IMR-90 (cell line): ENCODE data around the gene LRRK2. TPM values are rescaled to one million over a fixed set of nuclear protein-coding genes. Genes with fewer than 3 reads are reported as not detected.

Experiments used
- ATAC-seq: fragments of 200-7000 bp; cut with Tn5 transposase; 2 replicates; pipeline ENCODE4 v1.9.1; 2020; ENCODE audit warnings: low read depth, mild to moderate bottlenecking, moderate library complexity
- BruUV-seq: library from RNA; stranded (reverse); fragments of 400-500 nt; replicated peaks from 2 replicates; lab custom pipeline; 2021; lab: Mats Ljungman, UMichigan
- CTCF ChIA-PET: fragments of 300-600 bp; formaldehyde crosslinking; extraction: SDS; loops from one replicate; lab custom pipeline; 2021; ENCODE audit warnings: antibody characterized with exemption; lab: Yijun Ruan, JAX
- POLR2A ChIA-PET: fragments of 300-600 bp; sonication (Branson Sonifier 250); formaldehyde crosslinking; loops from one replicate; lab custom pipeline; 2022; ENCODE audit warnings: antibody characterized with exemption; ENCODE audit not compliant: unreplicated experiment; lab: Charles Lee
- DNase-seq: peaks from one replicate; pipeline ENCODE4 v3.0.0; 2013
- H2AFZ ChIP-seq: replicated peaks from 2 replicates; pipeline ENCODE3; 2013; ENCODE audit warnings: low read length, mild to moderate bottlenecking; ENCODE audit not compliant: poor library complexity
- H2AK5ac ChIP-seq: 2 replicates; pipeline ENCODE4 v1.6.1; 2013; ENCODE audit warnings: low read depth, low read length, inconsistent platforms
- H2AK9ac ChIP-seq: replicated peaks from 2 replicates; pipeline ENCODE3; 2013; ENCODE audit warnings: mild to moderate bottlenecking, low read depth, low read length, moderate library complexity; ENCODE audit not compliant: poor library complexity
- H2BK120ac ChIP-seq: 2 replicates; pipeline ENCODE4 v1.6.1; 2013; ENCODE audit warnings: low read depth, low read length, inconsistent platforms
- H2BK15ac ChIP-seq: 3 replicates; pipeline ENCODE4 v1.6.1; 2013; ENCODE audit warnings: low read depth, low read length, inconsistent platforms
- H2BK20ac ChIP-seq: 2 replicates; pipeline ENCODE4 v1.6.1; 2013; ENCODE audit warnings: low read depth, mild to moderate bottlenecking, inconsistent platforms, low read length, moderate library complexity
- H2BK5ac ChIP-seq: 2 replicates; pipeline ENCODE4 v1.6.1; 2013; ENCODE audit warnings: mild to moderate bottlenecking, low read depth, low read length, inconsistent platforms; ENCODE audit not compliant: poor library complexity, severe bottlenecking
- H3K14ac ChIP-seq: replicated peaks from 2 replicates; pipeline ENCODE4 v1.6.1; 2013; ENCODE audit warnings: low read depth, low read length, inconsistent platforms
- H3K18ac ChIP-seq: 2 replicates; pipeline ENCODE4 v1.6.1; 2013; ENCODE audit warnings: low read depth, low read length, control low read depth
- H3K23ac ChIP-seq: 2 replicates; pipeline ENCODE4 v1.6.1; 2013; ENCODE audit warnings: low read depth, low read length, inconsistent platforms
- H3K27ac ChIP-seq: 2 replicates; pipeline ENCODE4 v1.5.1; 2013; ENCODE audit warnings: mild to moderate bottlenecking, control low read depth, low read length; ENCODE audit not compliant: insufficient read depth
- H3K27me3 ChIP-seq: 2 replicates; pipeline ENCODE4 v1.6.1; 2013; ENCODE audit warnings: low read length; ENCODE audit not compliant: control insufficient read depth, insufficient read depth
- H3K36me3 ChIP-seq: 2 replicates; pipeline ENCODE4 v1.6.1; 2013; ENCODE audit warnings: low read length, mixed read lengths; ENCODE audit not compliant: control insufficient read depth, insufficient read depth
- H3K4ac ChIP-seq: 2 replicates; pipeline ENCODE4 v1.6.1; 2013; ENCODE audit warnings: low read depth, low read length, inconsistent platforms
- H3K4me1 ChIP-seq: 2 replicates; pipeline ENCODE4 v1.6.1; 2013; ENCODE audit warnings: low read length, mixed read lengths; ENCODE audit not compliant: control insufficient read depth, insufficient read depth
- H3K4me2 ChIP-seq: 2 replicates; pipeline ENCODE4 v1.6.1; 2013; ENCODE audit warnings: low read depth, mild to moderate bottlenecking, control low read depth, low read length, moderate library complexity
- H3K4me3 ChIP-seq: 2 replicates; pipeline ENCODE4 v1.5.1; 2013; ENCODE audit warnings: low read depth, mild to moderate bottlenecking, control low read depth, low read length, moderate library complexity; ENCODE audit not compliant: insufficient read depth
- H3K56ac ChIP-seq: 2 replicates; pipeline ENCODE4 v1.6.1; 2013; ENCODE audit warnings: low read length, inconsistent platforms; ENCODE audit not compliant: insufficient read depth; ENCODE audit errors: extremely low read depth
- H3K79me1 ChIP-seq, 2 experiments: 2 replicates each; pipeline ENCODE4 v1.6.1; 2013; ENCODE audit warnings: low read length in 2 of 2, inconsistent platforms in 1 of 2, low read depth in 1 of 2
- H3K9ac ChIP-seq: 2 replicates; pipeline ENCODE4 v1.6.1; 2013; ENCODE audit warnings: low read depth, low read length, control low read depth
- H3K9me1 ChIP-seq: 2 replicates; pipeline ENCODE4 v1.6.1; 2013; ENCODE audit warnings: low read length, inconsistent platforms; ENCODE audit not compliant: insufficient read depth
- H3K9me3 ChIP-seq: 2 replicates; pipeline ENCODE4 v1.6.1; 2013; ENCODE audit warnings: low read length; ENCODE audit not compliant: control insufficient read depth, insufficient read depth
- H4K20me1 ChIP-seq: 2 replicates; pipeline ENCODE4 v1.6.1; 2013; ENCODE audit warnings: low read length, inconsistent platforms; ENCODE audit not compliant: insufficient read depth
- H4K5ac ChIP-seq: 2 replicates; pipeline ENCODE4 v1.6.1; 2013; ENCODE audit warnings: mild to moderate bottlenecking, low read depth, low read length, control low read depth
- H4K8ac ChIP-seq, 2 experiments: 2 replicates each; pipeline ENCODE4 v1.6.1; 2013; ENCODE audit warnings: low read depth in 2 of 2, low read length in 2 of 2, control low read depth in 1 of 2, inconsistent platforms in 1 of 2
- H4K91ac ChIP-seq: 2 replicates; pipeline ENCODE4 v1.6.1; 2013; ENCODE audit warnings: low read depth, low read length, inconsistent platforms; ENCODE audit not compliant: insufficient read depth
- MAFK ChIP-seq: IDR thresholded peaks from 2 replicates; pipeline ENCODE4 v1.6.1; 2012; ENCODE audit warnings: low read depth, low read length, improper control_type of control experiment
- MXI1 ChIP-seq: IDR thresholded peaks from 2 replicates; pipeline ENCODE4 v1.6.1; 2012; ENCODE audit warnings: low read depth, mild to moderate bottlenecking, low read length, moderate library complexity, borderline replicate concordance
- NFE2L2 ChIP-seq: fragments of 150-350 bp; IDR thresholded peaks from 2 replicates; pipeline ENCODE4 v1.6.1; 2016; ENCODE audit warnings: low read depth, mild to moderate bottlenecking, low read length
- POLR2A ChIP-seq: IDR thresholded peaks from 2 replicates; pipeline ENCODE4 v1.6.1; 2012; ENCODE audit warnings: mild to moderate bottlenecking, low read depth, low read length
- RAD21 ChIP-seq: IDR thresholded peaks from 2 replicates; pipeline ENCODE4 v1.6.1; 2012; ENCODE audit warnings: low read length, improper control_type of control experiment
- WGBS, 2 experiments: methylation state at CpG; one replicate each; pipeline versions ENCODE4 v1.1.5 to v1.1.7; 2013; ENCODE audit warnings: missing lambda C conversion rate in 2 of 2; ENCODE audit not compliant: insufficient read length in 1 of 2; ENCODE audit errors: extremely low coverage in 2 of 2; 5-methylcytosine and 5-hydroxymethylcytosine counted together
- dilution Hi-C: fragments of 300-500 bp; cut with HindIII; formaldehyde crosslinking; loops from one replicate; pipeline ENCODE4 v1.14.3; 2018; ENCODE audit warnings: low sequenced_read_pairs; ENCODE audit not compliant: unreplicated experiment
- in situ Hi-C: fragments of 300-500 bp; cut with MboI; formaldehyde crosslinking; loops from 3 replicates; pipeline ENCODE4 v1.14.3; 2019; ENCODE audit warnings: low sequenced_read_pairs, inconsistent platforms, mixed read lengths
- intact Hi-C: fragments of 100-400 bp; cut with micrococcal nuclease; formaldehyde crosslinking; loops from 2 replicates; pipeline ENCODE4 v1.10.0; 2022
- polyA plus RNA-seq, 3 experiments: library from polyadenylated mRNA; depleted of rRNA; stranded (reverse); fragments of >200 nt; gene quantifications; 2 replicates each; pipeline ENCODE4 v1.2.3, GENCODE V29; 2012; ENCODE audit warnings: low replicate concordance in 1 of 3
- total RNA-seq: library from RNA; depleted of rRNA; stranded (reverse); fragments of >200 nt; gene quantifications from 2 replicates; pipeline ENCODE4 v1.2.3, GENCODE V29; 2012

Gene LRRK2
- total and polyA plus RNA-seq, 2 of the 4 experiments (the other 2 are of a cell fraction) = 0.17 to 0.54 TPM

DNA sequence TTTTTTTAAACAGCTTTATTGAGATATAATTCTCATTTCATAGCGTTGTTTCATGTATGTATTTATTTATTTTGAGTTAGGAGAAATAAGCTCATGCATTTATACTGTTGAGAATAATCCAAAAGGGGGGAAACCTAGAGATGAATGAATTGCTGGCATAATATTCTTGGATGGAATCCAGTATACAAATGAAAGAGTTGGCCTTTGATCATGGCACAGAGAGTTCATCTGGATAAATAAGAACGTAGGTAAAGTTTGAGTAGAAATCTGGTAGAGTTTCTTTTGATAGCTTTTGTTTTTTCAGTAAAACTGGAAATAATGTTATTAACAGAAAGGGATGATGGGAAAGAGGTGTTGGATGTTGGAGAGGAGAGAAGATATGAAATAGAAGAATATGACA, 166.2 kb downstream of the LRRK2 start:
- Histone ChIP-seq H3K27ac (no peak overlapping the region), H2BK15ac (no peak overlapping the region), H3K9me3 (no peaks in the 10 kb centered on the region), H3K56ac (no peak overlapping the region), H2AK5ac (no peak overlapping the region), H4K91ac (no peak overlapping the region), H4K8ac (no peak overlapping the region), H3K4me2 (no peak overlapping the region), H3K18ac (no peak overlapping the region), H3K9me1 (no peaks in the 10 kb centered on the region), H2BK5ac (no peak overlapping the region), H4K20me1 (no peaks in the 10 kb centered on the region), H3K4ac (no peak overlapping the region), H2BK20ac (no peak overlapping the region), H3K27me3 (no peaks in the 10 kb centered on the region), H3K23ac (no peak overlapping the region), H3K36me3 (no peaks in the 10 kb centered on the region), H2AFZ (no peak overlapping the region), H2AK9ac (no peak overlapping the region), H3K79me1 (no peaks in the 10 kb centered on the region), H3K4me1 (no peaks in the 10 kb centered on the region), H3K14ac (no peak overlapping the region), H3K4me3 (no peak overlapping the region), H4K5ac (no peak overlapping the region), H2BK120ac (no peak overlapping the region), H3K9ac (no peak overlapping the region)
- WGBS, 2 experiments = 9% methylated on average over 1 of the region's 2 CpGs; no CpG with 5 or more reads in 1 of the 2 experiments
- no peak for TF ChIP-seq MAFK
- no peak for TF ChIP-seq RAD21
- TF ChIP-seq NFE2L2 = no peak
- no peak for TF ChIP-seq MXI1
- no peak for TF ChIP-seq POLR2A
- no TSS peak for BruUV-seq
- intact Hi-C loops = no loop called here
- CTCF ChIA-PET = no interaction called here
- dilution Hi-C loops = no loop called here
- no peak for ATAC-seq
- in situ Hi-C loops = no loop called here
- no peak for DNase-seq
- POLR2A ChIA-PET = no interaction called here
